ENCODE measurements around the gene OR4C11.

OR4C11 gene, protein sequence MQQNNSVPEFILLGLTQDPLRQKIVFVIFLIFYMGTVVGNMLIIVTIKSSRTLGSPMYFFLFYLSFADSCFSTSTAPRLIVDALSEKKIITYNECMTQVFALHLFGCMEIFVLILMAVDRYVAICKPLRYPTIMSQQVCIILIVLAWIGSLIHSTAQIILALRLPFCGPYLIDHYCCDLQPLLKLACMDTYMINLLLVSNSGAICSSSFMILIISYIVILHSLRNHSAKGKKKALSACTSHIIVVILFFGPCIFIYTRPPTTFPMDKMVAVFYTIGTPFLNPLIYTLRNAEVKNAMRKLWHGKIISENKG

DNA sequence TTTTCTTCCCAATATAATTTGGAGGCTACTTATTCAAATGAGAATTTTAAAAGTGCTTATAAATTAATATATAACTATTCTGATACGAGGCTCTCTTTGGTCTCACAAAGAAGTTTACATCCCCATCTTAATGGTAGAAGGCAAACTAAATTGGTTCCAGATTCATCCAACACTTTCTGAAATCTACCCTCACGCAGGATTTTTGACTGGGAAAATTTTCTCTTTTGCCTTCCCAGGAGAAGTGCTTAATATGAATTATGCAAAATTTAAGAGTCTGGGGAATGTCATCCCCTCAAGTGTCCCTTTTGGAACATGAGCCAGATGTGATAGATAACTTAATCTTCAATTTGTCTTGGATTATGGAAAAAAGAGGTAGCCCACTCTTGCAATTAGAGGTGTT lies at the start of gene OR4C11:
Gene OR4C11, minus strand, starts transcription at position 101 of the 400 bp plus-strand sequence. CDS start 3,272 bp downstream, outside the sequence.
- DNase-seq = no peak

- DNase-seq = no peak
Observed at GRCh38 chr11:55655096-55655495, 47.7 kb upstream of the OR4C11 start.

DNA sequence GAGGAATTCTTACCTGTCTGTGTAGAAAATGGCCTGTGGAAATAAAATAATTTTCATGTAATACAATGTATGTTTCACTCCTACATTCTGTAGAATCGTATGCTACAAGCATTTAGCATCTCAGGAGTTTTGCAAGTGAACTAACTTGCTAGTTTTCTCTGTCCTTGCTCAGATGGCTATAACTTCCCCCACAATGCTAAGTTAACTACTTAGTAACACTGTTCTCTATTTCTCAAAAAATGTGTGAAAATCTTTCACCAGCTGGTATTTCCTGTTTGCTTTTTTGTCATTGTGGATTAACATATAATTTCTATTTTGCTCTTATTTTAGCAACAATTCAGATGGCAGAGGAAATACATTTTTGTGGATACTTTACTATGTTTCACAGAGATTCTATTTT lies 45.1 kb upstream of the OR4C11 start:
- DNase-seq = no peak

DNA sequence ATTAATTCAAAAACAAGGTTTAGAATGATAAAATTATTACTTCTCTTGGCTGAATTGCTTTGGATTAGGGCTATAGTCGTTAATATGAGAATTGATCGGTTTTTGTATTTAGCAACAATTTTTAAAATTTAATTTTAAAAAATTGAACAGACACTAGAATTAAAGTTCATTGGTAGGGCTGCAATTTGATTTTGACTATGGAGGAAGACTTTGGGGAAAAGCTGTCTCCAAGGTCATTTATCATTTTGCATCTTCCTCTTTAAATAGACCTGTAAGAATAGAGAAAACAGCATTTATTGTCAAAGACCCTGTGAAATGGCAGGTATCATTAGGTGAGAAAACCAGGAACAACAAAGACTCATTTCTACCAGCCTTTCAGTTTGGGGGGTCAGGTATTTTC lies 40.6 kb upstream of the OR4C11 start, which contains the start of gene OR4S2:
Gene OR4S2, plus strand, starts transcription at position 301 of the 400 bp plus-strand sequence. CDS start 2,577 bp downstream, outside the sequence.
- no peak for DNase-seq

GRCh38 chr11:55634813-55635212 lies 27.4 kb upstream of the OR4C11 start, which contains the start of gene OR4P4:
Gene OR4P4 (plus strand): TSS chr11:55635113.
- no peak for DNase-seq

- DNase-seq = no peak
Observed at GRCh38 chr11:55624531-55624930, 17.1 kb upstream of the OR4C11 start.

DNA sequence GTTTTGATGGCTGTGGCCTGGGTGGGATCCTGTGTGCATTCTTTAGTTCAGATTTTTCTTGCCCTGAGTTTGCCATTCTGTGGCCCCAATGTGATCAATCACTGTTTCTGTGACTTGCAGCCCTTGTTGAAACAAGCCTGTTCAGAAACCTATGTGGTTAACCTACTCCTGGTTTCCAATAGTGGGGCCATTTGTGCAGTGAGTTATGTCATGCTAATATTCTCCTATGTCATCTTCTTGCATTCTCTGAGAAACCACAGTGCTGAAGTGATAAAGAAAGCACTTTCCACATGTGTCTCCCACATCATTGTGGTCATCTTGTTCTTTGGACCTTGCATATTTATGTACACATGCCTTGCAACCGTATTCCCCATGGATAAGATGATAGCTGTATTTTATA lies 34.9 kb downstream of the OR4C11 start:
- DNase-seq = no peak

DNA sequence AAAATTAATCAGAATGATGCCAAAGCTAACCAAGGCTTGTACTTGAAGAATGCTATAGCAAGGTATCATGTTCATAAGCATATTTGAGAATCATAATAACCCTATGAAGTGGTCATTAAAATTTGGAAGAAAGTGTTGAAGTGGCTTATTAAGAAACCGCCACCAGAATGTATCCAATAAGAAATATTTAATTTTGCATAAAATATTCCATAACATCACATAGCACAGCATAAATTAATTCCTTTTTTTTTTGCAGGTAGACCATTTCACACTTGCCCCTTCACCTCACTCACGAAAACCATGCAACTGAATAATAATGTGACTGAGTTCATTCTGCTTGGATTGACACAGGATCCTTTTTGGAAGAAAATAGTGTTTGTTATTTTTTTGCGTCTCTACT lies 35.6 kb downstream of the OR4C11 start, which contains the start of gene OR4C16:
Gene OR4C16, plus strand, starts transcription at position 301 of the 400 bp plus-strand sequence. Its CDS starts 0 bp downstream, at position 301.
- DNase-seq = no peak

DNA sequence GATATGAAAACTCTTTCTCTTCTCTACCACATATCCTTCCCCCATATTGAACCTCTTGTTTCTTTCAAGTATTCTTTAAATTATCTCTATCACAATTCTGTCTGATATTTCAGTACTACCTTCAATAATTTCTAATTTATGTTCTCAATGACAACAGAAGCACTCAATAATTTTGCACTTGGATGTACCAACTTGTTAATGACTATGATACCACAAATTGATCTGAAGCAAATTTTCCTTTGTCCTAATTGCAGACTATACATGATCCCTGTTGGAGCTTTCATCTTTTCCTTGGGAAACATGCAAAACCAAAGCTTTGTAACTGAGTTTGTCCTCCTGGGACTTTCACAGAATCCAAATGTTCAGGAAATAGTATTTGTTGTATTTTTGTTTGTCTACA lies 53.3 kb downstream of the OR4C11 start, which contains the start of gene OR4C15:
Gene OR4C15, plus strand, starts transcription at position 301 of the 400 bp plus-strand sequence. Its CDS starts 0 bp downstream, at position 301.
- no peak for DNase-seq
